ENCODE results near the gene MKLN1. TPM values are rescaled to one million over a fixed set of nuclear protein-coding genes. Genes with fewer than 3 reads are reported as not detected.

MKLN1 gene
- total RNA-seq, 1 experiment from 2014 or later, result 48.5 TPM

DNA sequence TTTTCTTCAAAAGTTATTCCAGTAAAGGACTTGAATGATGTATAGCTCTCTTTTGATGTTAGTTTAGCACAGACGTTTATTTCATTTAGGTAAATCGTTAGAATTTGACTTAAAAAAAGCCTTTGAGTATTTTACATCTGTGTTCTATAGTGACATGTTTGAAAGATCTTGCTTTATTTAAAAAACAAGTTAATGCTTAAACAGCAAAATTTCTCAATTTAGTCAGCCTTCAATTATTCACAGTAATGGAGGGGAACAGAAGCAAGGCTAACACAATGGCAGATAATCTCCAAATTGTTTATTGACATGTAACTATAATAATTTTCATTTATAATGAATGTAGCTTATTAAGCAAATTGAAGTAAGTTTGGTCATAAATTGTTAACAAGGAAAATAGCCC is 63.5 kb downstream of the MKLN1 start:
- no peaks in the 10 kb centered on the region for H3K27me3 ChIP-seq (ENCODE audit: insufficient read depth, low read length)
- no peaks in the 10 kb centered on the region; the same call in 1 of the 2 replicates for H4K20me1 ChIP-seq (ENCODE audit: insufficient read depth)
- H3K9me3 ChIP-seq (ENCODE audit: control insufficient read depth in 1 of 2, insufficient read depth in 1 of 2, low read depth in 1 of 2, low read length in 2 of 2), result no peaks in the 10 kb centered on the region
- BruUV-seq (replicated peaks), result no TSS peak
- ChIA-PET CTCF (no interaction called here), POLR2A (no interaction called here), RAD21 (ENCODE audit: low non-redundant PET in 1 of 2, low total read pairs in 2 of 2, uncharacterized antibody in 2 of 2, unreplicated experiment in 2 of 2) (no interaction called here)
- H3K79me2 ChIP-seq (ENCODE audit: insufficient read depth, low read length), result peaks cover 26% of the 10 kb centered on the region
- TF ChIP-seq, protein P1, sequence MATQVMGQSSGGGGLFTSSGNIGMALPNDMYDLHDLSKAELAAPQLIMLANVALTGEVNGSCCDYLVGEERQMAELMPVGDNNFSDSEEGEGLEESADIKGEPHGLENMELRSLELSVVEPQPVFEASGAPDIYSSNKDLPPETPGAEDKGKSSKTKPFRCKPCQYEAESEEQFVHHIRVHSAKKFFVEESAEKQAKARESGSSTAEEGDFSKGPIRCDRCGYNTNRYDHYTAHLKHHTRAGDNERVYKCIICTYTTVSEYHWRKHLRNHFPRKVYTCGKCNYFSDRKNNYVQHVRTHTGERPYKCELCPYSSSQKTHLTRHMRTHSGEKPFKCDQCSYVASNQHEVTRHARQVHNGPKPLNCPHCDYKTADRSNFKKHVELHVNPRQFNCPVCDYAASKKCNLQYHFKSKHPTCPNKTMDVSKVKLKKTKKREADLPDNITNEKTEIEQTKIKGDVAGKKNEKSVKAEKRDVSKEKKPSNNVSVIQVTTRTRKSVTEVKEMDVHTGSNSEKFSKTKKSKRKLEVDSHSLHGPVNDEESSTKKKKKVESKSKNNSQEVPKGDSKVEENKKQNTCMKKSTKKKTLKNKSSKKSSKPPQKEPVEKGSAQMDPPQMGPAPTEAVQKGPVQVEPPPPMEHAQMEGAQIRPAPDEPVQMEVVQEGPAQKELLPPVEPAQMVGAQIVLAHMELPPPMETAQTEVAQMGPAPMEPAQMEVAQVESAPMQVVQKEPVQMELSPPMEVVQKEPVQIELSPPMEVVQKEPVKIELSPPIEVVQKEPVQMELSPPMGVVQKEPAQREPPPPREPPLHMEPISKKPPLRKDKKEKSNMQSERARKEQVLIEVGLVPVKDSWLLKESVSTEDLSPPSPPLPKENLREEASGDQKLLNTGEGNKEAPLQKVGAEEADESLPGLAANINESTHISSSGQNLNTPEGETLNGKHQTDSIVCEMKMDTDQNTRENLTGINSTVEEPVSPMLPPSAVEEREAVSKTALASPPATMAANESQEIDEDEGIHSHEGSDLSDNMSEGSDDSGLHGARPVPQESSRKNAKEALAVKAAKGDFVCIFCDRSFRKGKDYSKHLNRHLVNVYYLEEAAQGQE (IDR thresholded peaks at IDR 0.05; ENCODE audit: low read depth), result no peak
- no peak for TF ChIP-seq RAD21 (IDR thresholded peaks at IDR 0.05; ENCODE audit: low read depth)
- TF ChIP-seq ZFX (IDR thresholded peaks at IDR 0.05), result no peak
- no peak for TF ChIP-seq POLR2A (IDR thresholded peaks at IDR 0.05; ENCODE audit: borderline replicate concordance, extremely low read depth, insufficient read depth, insufficient read length)
- no peak for TF ChIP-seq SRF (IDR thresholded peaks at IDR 0.05; ENCODE audit: low read depth)
- no peak for TF ChIP-seq CEBPB (IDR thresholded peaks at IDR 0.05; ENCODE audit: low read depth)
- no peak for TF ChIP-seq CBX3 (IDR thresholded peaks at IDR 0.05; ENCODE audit: low read depth)
- ATAC-seq (no peak), DNase-seq (ENCODE audit: low read depth, low spot score) (no peak)
- no peaks in the 10 kb centered on the region for H3K9me2 ChIP-seq (ENCODE audit: insufficient read depth)
- H3K36me3 ChIP-seq (ENCODE audit: control insufficient read depth in 1 of 2, insufficient read depth in 2 of 2, low read length in 2 of 2), result no peaks in the 10 kb centered on the region
- no peak overlapping the region for H3K4me3 ChIP-seq (replicated peaks in 1 of 2; ENCODE audit: low read depth in 1 of 2, low read length in 2 of 2)
- no peak overlapping the region for H3K4me2 ChIP-seq (ENCODE audit: low read length)
- intact Hi-C loops (cut with micrococcal nuclease), result no loop called here
- no peak overlapping the region for H3K27ac ChIP-seq (ENCODE audit: low read depth, low read length)
- H2AFZ ChIP-seq (ENCODE audit: low read depth, low read length, poor library complexity, severe bottlenecking), result no peak overlapping the region
- H3K9ac ChIP-seq (ENCODE audit: low read length), result no peak overlapping the region
- H3K4me1 ChIP-seq (ENCODE audit: control insufficient read depth in 1 of 2, insufficient read depth in 2 of 2, low read length in 2 of 2), result 0 out of 4 replicates have a peak, but pooled peaks cover 0 to 2% of the 10 kb centered on the region in 2 experiments

DNA sequence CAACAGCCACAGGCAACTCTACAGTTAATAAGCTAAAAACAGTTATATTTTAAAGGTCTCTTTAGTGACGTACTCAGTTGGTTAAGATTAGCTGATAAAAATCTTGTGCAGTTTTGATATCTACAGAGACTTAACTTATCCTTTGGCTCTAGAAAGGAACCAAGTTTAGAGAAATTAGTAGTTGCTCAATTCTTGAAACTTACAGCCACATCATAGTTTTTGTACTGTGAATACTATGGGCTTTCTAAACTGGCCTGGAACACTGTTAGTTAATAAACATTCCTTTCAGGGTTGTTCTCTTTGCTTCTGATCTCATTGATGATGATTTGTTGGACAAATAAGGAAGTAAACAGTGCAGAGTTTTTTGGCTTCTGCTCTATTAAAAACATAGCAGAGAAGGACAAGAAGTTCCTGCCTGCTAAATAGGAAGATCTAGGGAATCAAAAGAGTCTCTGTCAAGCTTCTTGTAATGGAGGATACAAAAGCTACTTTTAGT is 73.1 kb downstream of the MKLN1 start:
- H3K4me2 ChIP-seq (ENCODE audit: low read length), result no peak overlapping the region
- intact Hi-C loops (cut with micrococcal nuclease), result no loop called here
- no peak overlapping the region for H3K27ac ChIP-seq (ENCODE audit: low read depth, low read length)
- H3K9ac ChIP-seq (ENCODE audit: low read length), result no peak overlapping the region
- no peaks in the 10 kb centered on the region; the same call in 1 of the 2 replicates for H4K20me1 ChIP-seq (ENCODE audit: insufficient read depth)
- ChIA-PET POLR2A (no interaction called here), RAD21 (ENCODE audit: low non-redundant PET in 1 of 2, low total read pairs in 2 of 2, uncharacterized antibody in 2 of 2, unreplicated experiment in 2 of 2) (no interaction called here), CTCF (no interaction called here)
- H3K4me1 ChIP-seq (ENCODE audit: control insufficient read depth in 1 of 2, insufficient read depth in 2 of 2, low read length in 2 of 2), result no peaks in the 10 kb centered on the region
- no TSS peak for BruUV-seq (replicated peaks)
- no peak for TF ChIP-seq FOSL1 (IDR thresholded peaks at IDR 0.05; ENCODE audit: low read depth)
- TF ChIP-seq SIN3A (IDR thresholded peaks at IDR 0.05; ENCODE audit: low read depth), result no peak
- no peak for TF ChIP-seq TCF7L2 (IDR thresholded peaks at IDR 0.05; ENCODE audit: borderline replicate concordance, extremely low read depth, insufficient read depth, insufficient read length)
- TF ChIP-seq, protein P2, sequence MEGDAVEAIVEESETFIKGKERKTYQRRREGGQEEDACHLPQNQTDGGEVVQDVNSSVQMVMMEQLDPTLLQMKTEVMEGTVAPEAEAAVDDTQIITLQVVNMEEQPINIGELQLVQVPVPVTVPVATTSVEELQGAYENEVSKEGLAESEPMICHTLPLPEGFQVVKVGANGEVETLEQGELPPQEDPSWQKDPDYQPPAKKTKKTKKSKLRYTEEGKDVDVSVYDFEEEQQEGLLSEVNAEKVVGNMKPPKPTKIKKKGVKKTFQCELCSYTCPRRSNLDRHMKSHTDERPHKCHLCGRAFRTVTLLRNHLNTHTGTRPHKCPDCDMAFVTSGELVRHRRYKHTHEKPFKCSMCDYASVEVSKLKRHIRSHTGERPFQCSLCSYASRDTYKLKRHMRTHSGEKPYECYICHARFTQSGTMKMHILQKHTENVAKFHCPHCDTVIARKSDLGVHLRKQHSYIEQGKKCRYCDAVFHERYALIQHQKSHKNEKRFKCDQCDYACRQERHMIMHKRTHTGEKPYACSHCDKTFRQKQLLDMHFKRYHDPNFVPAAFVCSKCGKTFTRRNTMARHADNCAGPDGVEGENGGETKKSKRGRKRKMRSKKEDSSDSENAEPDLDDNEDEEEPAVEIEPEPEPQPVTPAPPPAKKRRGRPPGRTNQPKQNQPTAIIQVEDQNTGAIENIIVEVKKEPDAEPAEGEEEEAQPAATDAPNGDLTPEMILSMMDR (IDR thresholded peaks at IDR 0.05 in 2 of 3, conservative IDR thresholded peaks at IDR 0.05 in 1 of 3; ENCODE audit: borderline replicate concordance in 1 of 3, insufficient read depth in 1 of 3, low read depth in 2 of 3, low read length in 2 of 3), result no peak
- no peak overlapping the region for H2AFZ ChIP-seq (ENCODE audit: low read depth, low read length, poor library complexity, severe bottlenecking)
- no peak overlapping the region for H3K4me3 ChIP-seq (replicated peaks in 1 of 2; ENCODE audit: low read depth in 1 of 2, low read length in 2 of 2)
- DNase-seq (ENCODE audit: low read depth, low spot score), result no peak
- ATAC-seq, result no peak
- no peaks in the 10 kb centered on the region for H3K9me3 ChIP-seq (ENCODE audit: control insufficient read depth in 1 of 2, insufficient read depth in 1 of 2, low read depth in 1 of 2, low read length in 2 of 2)
- H3K27me3 ChIP-seq (ENCODE audit: insufficient read depth, low read length), result no peaks in the 10 kb centered on the region
- peaks cover 0 to 20% of the 10 kb centered on the region in 2 experiments; a peak in 2 of 4 replicates for H3K36me3 ChIP-seq (ENCODE audit: control insufficient read depth in 1 of 2, insufficient read depth in 2 of 2, low read length in 2 of 2)
- peaks cover 23% of the 10 kb centered on the region for H3K79me2 ChIP-seq (ENCODE audit: insufficient read depth, low read length)
- H3K9me2 ChIP-seq (ENCODE audit: insufficient read depth), result no peaks in the 10 kb centered on the region

Measured in HCT116 (cell line).